Dermis microvascular lymphatic vessel endothelial cell (primary cell): ENCODE data around the gene PLA1A. TPM values are rescaled to one million over a fixed set of nuclear protein-coding genes. Genes with fewer than 3 reads are reported as not detected.
"Not testable (repeated sequence)": the region's sequence is repeated elsewhere in the genome, so short reads cannot be mapped to it uniquely, and the experiment has no call there.

Source experiments
- DNase-seq, 2 donors: peaks; one replicate each; pipeline versions ENCODE4 v3.0.0 to v3.0.0-alpha.2; 2010; ENCODE audit warnings: low read depth in 2 of 2
- total RNA-seq: library from RNA; depleted of rRNA; stranded (reverse); fragments of >200 nt; gene quantifications from 2 replicates; pipeline ENCODE4 v1.2.1, GENCODE V29; 2014

The PLA1A gene
- 5.1 and 11.9 TPM in 2 replicates for total RNA-seq

DNA sequence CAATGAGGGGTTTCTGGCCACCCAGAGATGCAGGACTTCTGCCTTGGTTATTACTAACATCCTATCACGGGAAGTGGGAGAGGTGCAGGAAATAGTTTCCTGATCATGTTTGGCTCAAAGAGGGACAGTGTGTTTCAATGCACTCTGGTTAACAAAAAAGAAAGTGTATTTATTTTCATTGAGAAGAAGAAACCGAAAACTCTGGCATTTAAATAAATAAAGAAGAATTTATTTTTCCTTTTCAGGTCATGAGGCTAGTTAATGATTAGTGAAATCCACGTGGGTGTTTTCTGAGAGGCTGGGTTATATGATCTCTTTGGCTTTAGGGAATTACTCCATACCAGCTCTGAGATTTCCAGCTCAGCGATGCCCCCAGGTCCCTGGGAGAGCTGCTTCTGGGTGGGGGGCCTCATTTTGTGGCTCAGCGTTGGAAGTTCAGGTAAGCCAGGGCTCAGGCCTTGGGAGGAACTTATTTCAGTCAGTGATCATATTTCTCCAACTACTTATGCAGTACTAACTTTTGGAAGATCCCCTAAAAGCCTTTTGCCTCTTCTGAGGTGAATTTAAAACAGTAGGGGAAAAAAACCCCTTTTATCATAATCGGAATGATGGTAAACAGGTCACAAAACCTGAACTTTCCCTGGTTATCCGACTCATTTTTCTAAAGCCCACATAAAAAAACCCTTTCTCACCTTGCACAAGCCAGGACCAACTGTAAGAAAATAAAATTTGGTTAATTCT lies at the start of gene PLA1A:
Gene PLA1A, plus strand, starts transcription at position 338 of the 741 bp plus-strand sequence. Its CDS starts 29 bp downstream, at position 367.
- DNase-seq, result peak; percentile 50 to 51

- DNase-seq, result no peak
These were observed 49.3 kb upstream of the PLA1A start for GRCh38 chr3:119548341-119548740.

GRCh38 chr3:119550192-119550910 lies 47.3 kb upstream of the PLA1A start:
- DNase-seq, result peak in 1 of 2 donors; percentile 13

GRCh38 chr3:119551598-119551997 lies 46.1 kb upstream of the PLA1A start:
- DNase-seq, result no peak

DNA sequence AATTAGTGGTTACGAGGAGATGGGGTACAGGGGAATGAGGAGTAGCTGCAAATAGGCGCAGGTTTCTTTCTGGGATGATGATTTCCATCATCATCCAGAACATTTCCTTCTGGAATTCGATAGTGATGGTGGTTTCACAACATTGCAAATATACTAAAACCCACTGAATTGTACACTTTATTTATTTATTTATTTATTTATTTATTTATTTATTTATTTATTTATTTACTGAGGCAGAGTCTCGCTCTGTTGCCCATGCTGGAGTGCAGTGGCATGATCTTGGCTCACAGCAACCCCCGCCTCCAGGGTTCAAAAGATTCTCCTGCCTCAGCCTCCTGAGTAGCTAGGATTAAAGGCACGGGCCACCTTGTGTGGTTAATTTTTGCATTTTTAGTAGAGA lies 44.8 kb upstream of the PLA1A start:
- DNase-seq, result not testable (repeated sequence)

- no peak for DNase-seq
These were observed 43.8 kb upstream of the PLA1A start for GRCh38 chr3:119553823-119554415.

DNA sequence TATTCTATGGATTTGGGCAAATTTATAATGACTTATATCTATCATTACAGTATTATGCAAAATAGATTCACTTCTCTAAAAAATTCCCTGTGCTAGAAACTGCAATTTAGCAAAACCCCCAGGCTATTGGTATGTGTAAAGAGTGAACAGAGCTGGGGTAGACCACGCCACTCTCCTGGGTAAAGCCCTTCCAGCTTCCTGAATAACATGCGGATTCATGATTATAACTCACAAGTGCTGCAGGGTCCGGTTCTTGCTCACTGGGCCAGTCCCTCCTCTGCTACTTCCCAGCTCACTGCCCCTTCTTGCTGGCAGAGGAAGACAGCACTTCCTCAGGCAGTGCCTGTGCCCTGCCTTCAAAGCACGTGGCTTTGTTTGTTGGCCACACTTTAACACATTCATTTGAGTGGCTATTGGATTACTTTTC lies 42.4 kb upstream of the PLA1A start:
- peak in 1 of 2 donors; percentile 6 for DNase-seq

DNA sequence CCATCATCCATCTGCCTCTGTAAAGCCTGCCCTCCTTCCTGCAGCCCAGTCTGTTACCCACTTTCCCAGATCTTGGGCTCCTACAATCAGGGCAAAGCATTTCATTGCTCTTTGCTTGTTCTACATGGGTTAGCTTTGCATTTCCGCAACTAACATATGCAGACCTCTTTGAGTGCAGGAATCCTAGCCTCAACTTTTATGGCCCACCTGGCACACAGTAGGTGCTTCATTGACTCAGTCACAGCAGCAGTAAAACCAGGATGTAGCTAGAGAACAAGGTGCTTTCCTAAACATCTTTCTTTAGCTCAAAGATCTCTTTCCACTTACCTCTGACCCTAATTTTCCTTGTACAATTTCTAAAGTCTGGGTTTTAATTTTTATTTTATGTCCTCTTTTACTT lies 41.8 kb upstream of the PLA1A start:
- DNase-seq, result no peak

DNA sequence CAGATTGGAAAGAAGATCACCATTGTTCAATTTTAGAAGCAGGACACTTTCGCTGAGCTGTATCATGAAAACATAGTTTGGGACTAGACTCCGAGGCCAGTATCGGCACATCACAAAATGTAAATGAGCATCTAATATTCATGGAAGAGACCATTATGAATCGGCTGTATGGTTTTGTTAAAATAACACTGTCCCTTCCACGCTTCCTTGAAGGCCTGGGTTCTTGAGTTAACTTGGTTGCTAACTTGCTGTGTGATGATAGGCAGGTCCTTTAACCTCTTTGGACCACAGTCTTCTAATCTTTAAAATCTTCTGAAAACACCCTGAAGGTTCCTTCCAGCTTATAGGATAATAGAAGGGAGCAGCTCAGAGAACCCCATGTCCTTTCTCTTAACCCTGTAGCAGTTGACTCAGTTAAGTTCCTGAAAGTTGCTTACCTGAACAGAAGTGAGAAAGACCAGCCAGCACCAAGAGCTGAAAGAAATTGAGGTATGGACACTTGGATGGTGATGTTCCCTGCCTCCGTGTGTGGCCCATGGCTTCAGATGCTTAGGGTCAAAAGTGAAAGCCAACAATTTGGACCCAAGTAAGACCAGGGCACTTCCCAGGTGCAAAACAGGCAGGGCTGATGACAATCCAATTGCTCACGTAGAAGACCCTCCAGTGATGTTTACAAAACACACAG lies 40.4 kb upstream of the PLA1A start:
- DNase-seq, result no peak

DNA sequence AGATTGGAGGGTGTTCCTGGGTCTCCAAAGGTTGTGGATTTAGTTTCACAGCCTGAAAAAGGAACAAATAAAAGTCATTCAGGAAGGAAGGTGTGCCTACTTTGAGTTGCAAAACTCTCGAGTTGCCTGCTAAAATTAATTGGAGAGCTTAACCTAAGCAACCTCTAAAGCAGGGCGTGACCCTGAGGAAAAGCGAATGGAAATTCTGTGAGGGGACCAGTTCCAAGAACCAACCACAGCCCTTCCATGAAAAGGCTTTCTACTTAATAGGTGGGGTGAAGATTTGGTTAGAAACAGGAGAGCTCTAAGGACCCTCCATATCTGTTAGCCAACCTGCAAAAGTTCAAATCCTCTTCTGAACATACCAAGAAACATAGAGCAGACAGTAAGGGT lies 39.8 kb upstream of the PLA1A start:
- no peak for DNase-seq

DNA sequence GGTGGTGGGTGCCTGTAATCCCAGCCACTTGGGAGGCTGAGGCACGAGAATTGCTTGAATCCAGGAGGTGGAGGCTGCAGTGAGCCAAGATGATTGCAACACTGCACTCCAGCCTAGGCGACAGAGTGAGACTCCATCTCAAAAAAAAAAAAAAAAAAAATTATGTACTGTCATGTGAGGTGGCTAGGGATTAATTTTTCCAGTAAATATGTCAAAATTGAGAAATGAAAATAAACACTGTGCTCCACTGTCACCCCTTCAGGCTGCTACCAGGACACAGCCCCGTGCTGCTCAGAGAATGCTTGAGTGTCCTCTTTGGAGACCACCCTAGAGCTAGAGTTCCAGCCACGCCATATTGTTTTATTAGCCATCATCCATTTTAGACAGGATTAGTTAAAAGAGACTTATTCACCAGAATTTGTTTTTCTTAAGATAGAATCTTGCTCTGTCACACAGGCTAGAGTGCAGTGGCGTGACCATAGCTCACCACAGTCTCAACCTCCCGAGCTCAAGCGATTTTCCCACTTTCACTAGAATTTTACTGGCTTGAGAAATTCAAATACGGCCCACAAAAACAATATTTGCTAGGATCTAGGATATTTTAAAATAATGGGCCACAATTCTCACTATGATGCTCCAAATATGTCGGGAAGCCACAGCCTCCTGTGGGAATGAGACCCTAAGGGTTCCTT lies 38.9 kb upstream of the PLA1A start:
- DNase-seq, result no peak

- DNase-seq, result peak in 1 of 2 donors; percentile 56
These were observed 38.2 kb upstream of the PLA1A start, which contains the start of gene CD80 for GRCh38 chr3:119559441-119559963. Gene CD80, minus strand, starts transcription at chr3:119559614. Its CDS starts 1,886 bp downstream, at chr3:119557728.

GRCh38 chr3:119560160-119560559 lies 37.5 kb upstream of the PLA1A start:
- DNase-seq, result no peak

DNA sequence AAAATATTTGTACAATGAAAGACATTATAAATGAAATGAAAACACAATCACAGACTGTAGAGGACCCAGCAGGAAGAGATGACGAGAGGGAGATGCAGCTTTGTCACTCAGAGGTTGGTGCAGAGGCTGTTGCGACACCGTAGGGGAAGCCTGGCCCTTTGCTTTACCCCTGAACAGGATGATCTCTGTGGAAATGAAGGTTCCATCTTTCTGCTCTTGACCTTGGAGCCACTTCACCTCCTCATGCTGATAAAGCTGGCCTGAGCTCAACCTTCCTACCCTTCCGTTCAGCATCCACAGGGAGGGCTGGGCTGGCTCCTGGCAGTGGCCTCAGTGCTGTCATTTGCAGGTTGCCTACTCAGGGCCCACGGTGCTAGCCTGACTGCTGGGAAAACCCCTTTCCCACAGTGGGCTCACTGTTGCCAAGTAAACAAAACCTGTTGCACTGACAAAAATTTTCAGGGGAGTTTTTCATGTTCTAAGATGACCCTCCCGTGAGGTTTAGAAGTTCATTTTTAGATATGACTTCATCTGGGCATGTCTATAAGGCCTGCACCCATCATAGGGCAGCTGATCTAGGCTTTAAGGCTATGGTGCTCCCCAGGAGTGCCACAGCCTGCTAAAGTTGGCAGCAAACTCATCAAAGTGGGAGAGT lies 35.3 kb upstream of the PLA1A start:
- DNase-seq, result peak; percentile 41 to 75

GRCh38 chr3:119563334-119563733 lies 34.4 kb upstream of the PLA1A start:
- DNase-seq, result not testable (repeated sequence)

GRCh38 chr3:119569156-119569555 lies 28.5 kb upstream of the PLA1A start:
- no peak for DNase-seq

GRCh38 chr3:119570229-119570628 lies 27.5 kb upstream of the PLA1A start:
- no peak for DNase-seq

- DNase-seq, result no peak
These were observed 26.5 kb upstream of the PLA1A start for GRCh38 chr3:119571230-119571629.

DNA sequence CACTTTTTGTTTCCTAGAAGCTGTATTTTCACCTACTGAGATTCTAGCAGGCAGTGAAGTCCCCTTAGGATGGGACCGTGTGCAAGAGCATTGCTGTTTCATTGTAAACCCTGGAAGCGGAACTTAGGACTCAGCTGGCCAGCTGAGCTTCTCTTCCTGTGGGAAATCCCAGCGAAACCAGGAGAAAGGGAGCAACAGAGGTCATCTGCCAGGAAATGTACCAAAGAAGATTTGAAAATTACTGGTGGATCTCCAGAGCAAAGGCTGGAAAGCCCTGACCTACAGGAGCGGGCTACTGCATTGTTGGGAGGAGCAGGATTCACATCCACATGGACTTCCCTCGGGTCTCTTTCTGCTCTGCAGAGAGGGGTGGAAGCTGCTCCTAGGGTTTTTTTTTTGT lies 26.0 kb upstream of the PLA1A start:
- DNase-seq, result peak; percentile 81 to 89

DNA sequence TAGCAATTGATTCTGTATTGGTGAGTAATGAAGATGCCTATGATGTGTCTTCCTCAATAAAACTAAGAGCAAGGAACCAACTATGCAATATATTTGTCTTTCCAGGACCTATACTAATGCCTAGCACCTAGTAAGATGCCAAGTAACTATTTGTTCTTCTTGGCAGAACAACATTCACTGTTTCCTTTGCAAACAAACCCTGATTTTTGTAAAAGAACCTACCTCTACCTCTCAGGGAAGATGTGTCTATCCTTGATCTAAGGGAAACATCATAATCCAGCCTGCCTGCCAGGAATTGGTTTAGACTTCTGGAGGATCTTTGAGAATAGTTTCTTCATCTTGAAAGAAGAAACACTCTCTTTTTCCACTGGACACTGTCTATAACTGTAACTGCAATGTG lies 22.2 kb upstream of the PLA1A start:
- no peak for DNase-seq
